NCI-H524 (cell line): Measurements from ENCODE around the gene C7orf57.
"Not testable (repeated sequence)": the region's sequence is repeated elsewhere in the genome, so short reads cannot be mapped to it uniquely, and the experiment has no call there.

Source experiments
- DNase-seq, 2 experiments: peaks; one replicate each; lab custom pipeline; 2025; lab: John Stamatoyannopoulos, UW

Gene C7orf57

DNA sequence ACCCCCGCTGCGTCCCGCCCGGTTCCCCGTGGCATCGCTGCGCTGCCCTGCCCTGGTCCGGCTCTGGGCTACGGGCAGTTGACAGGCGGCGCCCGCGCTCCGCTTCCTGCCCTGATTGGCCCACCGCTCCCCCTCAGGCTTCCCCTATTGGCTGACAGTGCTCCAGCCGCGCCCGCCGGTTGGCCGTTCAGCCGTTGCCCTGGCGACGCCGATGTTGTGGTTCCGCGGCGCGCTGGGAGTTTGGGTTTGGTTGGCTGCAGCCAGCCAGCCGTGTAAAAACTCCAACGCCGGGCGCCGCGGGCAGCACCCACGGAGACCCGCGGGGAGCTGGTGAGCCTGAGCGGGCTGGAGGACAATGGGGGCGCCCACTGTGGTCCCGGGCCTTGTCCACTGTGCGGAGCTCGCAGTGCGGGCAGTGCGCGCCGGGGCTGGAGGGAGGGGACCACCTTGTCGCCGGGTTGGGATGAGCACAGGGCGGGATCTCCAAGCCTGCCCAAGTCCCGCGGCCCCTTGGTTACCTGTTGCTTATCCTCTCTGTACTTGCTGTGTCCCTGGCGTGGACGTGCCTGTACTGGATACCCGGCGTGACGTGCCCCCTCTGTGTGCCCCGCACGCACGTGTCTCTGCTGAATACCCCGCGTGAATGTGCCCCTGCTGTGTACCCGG, at the start of gene C7orf57:
Gene C7orf57, plus strand, starts transcription at position 243 of the 666 bp plus-strand sequence. CDS start 766 bp downstream, outside the sequence.
- peak; percentile 72 to 86 for DNase-seq

DNA sequence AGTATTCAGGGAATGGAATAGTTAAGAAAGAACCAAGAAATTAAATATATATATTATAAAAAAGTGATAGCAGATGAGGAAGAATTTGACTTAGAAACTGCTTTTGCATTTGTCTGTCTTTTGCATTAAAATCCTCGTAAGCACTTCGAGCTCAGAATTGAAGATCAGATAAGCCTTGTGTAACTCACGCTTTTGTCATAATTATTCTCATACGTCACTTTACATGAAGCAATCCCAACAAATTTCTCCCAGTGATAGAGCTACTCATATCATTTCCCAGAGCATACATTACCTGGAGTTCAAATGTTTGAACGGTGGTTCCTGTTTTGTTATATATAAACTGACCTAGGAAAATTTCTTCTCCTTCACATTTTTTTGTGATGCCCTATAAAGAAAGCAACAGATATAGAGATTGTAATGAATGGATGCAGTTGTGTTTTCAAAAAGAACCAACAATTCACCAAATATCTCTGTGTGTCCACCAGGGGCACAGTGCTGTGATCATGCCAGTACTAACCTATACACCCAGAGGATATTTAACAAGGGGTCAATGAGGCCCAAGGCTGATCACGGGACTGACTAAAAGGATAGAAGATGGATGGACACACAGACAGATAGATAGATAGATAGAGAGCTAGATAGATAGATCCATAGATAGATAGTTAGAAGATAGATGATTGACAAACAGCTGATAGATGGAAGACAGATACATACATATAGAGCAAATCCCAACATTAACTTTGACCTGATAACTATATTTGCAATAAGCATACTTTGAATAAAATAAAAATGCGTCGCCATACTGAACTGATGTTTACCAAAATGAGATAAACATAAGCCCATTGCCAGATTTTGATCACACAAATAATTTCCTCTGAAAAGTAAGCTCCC, 46.6 kb upstream of the C7orf57 start:
- no peak for DNase-seq

DNA sequence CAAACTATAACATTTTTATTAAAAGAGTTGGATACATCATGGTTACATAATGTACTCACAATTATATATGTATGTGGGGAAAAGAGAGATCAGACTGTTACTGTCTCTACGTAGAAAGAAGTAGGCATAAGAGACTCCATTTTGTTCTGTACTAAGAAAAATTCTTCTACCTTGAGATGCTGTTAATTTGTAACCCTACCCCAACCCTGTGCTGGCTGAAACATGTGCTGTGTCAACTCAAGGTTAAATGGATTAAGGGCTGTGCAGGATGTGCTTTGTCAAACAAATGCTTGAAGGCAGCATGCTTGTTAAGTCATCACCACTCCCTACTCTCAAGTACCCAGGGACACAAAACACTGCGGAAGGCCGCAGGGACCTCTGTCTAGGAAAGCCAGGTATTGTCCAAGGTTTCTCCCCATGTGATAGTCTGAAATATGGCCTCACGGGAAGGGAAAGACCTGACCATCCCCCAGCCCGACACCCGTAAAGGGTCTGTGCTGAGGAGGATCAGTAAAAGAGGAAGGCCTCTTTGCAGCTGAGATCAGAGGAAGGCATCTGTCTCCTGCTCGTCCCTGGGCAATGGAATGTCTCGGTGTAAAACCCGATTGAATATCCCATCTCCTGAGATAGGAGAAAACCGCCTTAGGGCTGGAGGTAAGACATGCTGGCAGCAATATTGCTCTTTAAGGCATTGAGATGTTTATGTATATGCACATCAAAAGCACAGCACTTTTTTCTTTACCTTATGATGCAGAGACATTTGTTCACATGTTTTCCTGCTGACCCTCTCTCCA, 45.5 kb upstream of the C7orf57 start:
- peak; percentile 50 to 82 for DNase-seq

DNA sequence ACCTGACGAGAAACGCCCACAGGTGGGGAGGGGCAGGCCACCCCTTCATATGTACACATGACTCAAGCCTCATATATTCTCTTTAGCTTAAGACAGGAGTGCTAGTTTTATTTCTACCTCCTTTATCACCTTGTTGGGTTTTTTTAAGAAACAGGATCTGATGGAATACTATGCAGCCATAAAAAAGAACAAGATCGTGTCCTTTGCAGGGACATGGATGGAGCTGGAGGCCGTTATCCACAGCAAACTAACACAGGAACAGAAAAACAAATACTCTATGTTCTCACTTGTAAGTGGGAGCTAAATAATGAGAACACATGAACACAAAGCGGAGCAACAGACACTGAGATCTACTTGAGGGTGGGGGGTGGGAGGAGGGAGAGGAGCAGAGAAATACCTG, 44.8 kb upstream of the C7orf57 start:
- DNase-seq = no peak

DNA sequence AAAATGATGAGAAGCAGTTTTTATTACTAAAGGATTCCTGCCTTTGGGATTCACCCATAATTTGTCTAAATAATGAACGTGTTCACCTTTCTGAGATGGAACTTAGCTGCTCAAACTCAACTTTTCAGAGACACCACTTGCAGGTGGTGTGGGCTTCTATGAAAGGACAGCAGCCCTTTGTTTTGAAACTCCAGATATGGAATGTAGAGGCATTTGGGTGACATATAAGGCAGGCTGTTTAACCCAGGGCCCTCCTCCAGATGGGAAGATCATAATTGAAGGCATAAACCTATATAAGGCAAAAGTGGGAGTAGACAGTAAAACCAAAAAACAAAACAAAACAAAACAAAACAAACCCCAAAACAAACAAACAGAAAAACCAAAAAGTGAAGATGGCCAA, 44.1 kb upstream of the C7orf57 start:
- no peak for DNase-seq

DNA sequence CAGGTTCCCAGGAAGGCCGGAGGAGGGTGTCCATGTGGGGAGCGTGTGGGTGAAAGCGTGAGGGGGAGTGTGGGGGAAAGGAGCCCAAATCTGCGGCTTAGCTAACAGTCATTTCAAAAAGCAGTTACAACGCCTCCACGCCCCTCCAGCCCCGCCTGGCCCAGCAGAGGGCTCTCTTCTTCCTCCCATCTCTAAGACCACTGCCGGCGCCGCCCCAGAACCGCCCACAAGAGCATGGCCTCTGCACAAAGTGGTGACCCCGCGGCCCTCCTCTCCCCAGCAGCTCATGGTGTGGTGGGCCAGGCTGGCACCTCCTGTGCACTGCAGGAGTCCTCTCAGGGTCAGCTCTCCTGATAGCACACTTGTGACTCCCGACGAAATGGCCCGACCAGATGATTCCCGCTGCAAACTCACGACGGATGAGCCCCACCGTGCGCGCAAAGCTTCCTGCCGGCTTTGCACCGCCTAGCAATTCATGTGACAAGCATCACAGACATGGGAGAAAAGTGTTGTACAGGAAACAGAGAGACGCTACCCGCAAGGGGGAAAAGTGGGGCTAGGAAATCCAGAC, 43.5 kb upstream of the C7orf57 start:
- DNase-seq = peak; percentile 24 to 49

DNA sequence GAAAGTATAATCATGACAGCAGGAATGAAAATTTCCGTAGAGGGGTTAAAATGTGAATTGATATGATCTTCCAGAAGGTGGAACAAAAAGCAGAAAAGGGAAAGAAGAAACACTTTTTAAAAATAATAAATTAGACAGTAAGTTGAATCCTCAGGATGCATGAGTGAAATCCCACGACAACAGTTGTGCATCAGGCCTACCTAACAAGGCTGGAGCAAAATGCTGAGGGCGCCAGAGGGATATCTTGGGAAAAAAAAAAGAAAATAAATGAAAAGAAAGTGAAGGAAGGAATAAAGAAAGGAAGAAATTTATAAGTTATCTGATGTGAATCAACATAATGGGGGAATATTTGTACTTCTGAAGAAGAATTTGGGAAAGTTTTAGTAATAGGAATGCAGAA, 42.9 kb upstream of the C7orf57 start:
- no peak for DNase-seq

DNA sequence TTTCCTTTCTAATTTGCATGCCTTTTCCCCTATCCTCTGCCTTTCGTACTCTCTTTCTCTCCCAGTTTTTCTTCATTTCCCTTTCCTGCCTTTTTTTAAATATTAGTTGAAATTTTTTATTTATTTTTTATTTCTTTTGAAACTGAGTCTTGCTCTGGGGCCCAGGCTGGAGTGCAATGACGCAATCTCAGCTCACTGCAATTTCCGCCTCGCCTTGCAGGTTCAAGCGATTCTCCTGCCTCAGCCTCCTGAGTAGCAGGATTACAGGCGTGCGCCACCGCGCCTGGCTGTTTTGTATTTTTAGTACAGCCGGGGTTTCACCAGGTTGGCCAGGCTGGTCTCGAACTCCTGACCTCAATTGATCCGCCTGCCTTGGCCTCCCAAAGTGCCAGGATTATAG, 35.9 kb upstream of the C7orf57 start:
- no peak for DNase-seq

DNA sequence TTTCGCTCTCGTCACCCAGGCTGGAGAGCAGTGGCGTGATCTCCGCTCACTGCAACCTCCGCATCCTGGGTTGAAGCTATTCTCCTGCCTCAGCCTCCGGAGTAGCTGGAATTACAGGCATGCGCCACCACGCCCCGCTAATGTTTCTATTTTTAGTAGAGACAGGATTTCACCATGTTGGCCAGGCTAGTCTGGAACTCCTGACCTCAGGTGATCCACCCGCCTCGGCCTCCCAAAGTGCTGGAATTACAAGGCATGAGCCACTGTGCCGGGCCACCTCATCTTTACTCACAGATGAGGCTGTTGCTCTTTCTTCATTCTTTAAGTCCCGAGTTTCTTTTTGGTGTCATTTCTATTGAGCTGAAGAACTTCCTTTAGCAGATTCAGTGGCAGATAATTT, 35.2 kb upstream of the C7orf57 start:
- DNase-seq = not testable (repeated sequence)

DNA sequence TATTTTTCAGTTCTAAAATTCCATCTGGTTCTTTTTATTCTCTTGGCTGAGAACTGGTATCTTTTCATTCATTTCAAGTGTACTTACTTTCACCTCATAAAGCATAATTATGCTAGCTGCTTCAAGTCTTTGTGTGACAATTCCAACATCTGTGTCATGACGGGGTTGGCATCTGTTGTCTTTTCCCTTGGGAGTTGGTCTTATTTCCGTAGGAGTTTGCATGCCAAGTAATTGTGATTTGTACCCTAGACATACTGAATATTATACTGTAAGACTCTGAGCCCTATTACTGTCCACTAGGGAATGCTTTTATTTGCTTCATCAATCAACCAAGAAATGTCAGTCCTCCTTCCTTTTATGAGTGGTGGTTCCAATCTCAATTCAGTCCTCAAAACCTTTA, 31.3 kb upstream of the C7orf57 start:
- DNase-seq = peak; percentile 61 to 96

DNA sequence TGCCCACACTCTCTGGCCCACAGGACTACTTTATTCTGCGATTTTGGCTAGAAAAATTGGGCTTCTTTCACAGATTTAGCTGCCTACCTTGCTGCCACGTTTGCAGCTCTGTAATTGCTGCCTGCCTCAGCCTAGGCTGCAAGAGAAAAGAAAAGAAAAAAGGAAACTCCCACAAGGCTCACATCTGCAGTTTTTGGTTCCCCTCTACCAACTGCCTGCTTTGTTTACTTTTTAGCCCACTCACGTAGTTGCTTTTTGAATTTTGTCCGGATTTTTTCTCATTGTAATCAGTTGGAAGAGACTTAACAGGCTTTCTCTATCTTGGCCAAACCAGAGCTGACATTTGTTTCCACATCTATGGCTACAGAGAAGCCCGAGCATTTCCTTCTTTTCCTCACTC, 30.7 kb upstream of the C7orf57 start:
- DNase-seq = no peak

DNA sequence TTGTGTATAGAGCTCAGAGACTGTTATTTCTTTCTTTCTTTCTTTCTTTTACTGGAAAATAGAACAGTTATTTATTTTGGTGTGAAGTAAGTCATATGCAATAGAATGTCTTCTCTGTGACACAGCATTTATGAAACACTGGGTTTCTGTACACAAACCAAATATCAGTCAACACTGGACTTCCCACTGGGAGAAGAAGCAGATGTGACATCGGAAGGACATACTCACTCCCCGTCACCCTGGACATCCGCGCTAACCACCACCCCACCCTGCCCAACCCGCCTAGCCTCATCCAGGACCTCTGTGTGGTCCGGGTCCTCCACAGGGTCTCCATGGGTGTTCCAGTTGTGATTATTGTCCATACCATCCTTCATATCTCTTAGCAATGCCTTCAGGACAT, 28.5 kb upstream of the C7orf57 start:
- DNase-seq = no peak

DNA sequence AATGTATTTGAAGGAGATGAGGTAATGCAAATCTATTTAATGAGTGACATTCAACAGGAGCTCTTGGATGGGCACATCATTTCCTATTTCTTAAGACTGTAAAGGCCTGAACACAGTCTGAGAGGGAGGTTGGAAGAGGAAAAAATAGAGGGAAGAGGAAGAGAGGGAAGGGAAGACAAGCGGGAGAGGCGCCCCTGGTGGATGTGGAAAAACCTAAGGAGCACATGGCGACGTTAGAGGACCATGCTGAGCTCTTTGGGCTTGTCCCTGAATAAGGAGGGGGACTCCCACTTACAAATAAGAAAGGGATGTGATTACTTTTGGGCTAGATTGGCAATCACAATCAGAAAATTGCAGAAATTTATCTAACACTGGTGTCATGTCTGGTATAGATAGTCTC, 26.1 kb upstream of the C7orf57 start:
- DNase-seq = no peak

DNA sequence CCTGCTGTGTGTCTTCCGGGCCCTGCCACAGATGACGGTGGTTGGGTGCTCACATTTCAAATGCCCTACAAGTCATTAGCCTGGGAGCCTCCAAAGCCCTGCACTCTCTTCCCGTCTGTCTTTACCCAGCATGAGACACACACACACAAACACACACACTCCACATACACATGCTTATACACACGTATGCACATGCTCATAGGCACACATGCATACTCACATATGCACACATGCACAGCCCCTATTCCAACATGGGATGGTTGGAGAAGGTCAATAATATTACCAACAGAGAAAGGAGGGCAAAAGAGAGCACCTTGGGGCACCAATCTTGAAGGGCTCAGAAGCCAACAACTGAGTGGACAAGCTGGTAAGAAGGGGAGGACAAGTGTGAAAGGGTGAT, 25.4 kb upstream of the C7orf57 start:
- DNase-seq = no peak

DNA sequence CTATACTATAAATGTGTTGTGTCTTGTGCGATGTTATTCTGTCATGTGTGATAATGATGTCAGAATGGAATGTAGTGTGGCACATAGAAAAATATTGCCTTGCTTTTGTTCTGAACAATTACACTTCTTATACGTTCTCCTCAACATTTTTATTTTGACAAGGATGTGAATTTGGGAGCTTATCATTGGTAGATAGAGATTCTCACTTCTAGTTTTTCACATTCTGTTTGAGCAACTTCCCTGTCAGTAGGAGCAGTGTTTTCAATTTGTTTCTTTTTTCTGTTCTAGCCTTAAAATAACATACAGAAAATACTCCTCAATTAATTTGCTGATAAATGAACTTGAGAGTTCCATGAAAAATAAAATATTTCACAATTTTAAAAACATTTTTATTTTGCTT, 24.0 kb upstream of the C7orf57 start:
- no peak for DNase-seq

DNA sequence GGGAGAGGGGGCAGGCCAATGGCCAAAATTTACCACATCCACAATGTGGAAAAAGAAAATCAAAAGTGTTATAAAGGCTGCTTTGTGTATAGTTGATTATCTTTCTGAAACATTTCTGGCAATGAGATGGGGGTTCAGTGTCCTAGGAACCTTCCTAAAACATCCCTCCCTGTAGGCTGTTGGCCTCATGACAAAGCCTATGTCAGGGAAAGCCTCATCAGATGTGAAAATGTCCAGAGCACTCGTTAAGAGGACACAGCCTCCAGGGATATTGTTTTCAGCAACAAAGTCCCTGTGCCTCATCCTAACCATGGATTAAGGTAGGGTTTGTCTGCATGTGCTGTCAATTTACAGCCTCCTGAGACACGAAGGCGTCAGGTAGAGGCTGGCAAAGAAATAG, 23.4 kb upstream of the C7orf57 start:
- DNase-seq = no peak

DNA sequence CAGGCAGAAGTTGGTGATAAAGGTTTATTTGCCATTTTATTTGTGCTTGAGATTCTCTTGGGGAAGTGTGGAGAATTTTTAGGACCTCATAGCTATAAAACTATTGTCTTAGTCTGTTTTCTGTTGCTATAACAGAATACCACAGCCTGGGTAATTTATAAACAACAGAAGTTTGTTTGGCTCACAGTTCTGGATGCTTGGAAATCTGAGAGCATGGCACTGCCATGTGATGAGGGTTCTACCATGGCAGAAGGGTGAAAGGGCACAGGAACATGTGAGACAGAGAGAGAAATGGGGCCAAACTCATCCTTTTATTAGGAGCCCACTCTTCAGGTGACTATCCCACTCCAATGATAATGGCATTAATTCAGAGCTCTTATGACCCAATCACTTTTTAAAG, 18.7 kb upstream of the C7orf57 start:
- no peak for DNase-seq

DNA sequence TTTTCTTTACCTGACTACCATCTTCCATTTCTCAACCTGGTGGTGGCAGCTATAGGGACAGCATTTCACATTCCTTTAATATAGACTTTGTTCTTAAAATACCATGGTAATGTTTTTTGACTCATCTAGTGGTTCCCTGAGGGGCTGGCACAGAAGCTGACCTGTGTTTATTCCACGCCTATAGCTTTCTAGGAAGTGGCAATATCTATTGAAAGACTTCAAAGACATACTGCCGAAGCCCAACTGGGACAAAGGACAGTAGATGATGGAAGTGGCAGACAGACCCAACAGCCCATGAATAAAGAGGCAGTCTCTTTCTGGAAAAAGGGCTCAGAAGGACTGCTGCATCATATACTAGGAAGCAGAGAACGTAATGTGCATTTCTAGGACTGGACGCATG, 17.7 kb upstream of the C7orf57 start:
- no peak for DNase-seq

DNA sequence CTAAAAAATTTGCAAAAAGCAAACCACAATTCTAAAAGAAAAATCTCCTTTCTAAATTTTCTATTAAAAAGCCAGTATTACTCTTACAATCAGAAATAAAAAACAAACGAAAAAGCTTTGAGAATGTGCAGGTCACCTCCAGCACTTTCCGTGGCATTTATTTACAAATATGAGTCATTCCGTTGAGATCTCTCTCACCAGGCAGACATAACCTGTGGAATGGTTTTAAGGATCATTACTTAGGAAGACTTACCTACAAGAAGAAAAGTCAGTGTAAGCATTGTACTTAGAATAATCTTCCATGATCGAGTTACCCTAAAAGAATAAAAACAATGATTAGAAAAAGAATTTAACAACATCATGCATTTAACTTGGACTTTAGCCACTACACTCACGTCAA, 9.7 kb upstream of the C7orf57 start:
- DNase-seq = no peak

DNA sequence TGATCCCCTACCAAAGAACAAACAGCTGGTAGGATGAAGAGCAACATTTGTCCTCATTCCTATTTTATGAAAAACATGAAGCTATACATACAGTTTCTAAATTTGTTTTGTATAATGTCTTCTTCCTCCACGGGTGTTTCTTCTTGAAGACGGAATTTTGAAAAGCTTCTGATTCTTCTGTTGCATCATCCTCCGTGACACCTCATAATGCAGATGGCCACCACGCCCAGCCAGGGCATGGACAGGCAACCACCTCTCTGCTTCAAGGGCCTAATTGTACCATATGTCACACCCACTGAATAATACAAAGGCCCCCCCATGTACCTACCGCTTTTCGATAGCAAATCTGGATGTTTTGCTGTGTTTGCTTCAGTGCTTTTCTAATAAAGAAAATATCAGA, 6.4 kb upstream of the C7orf57 start, which contains the start of gene SUN3:
Gene SUN3, minus strand, starts transcription at position 170 of the 400 bp plus-strand sequence. Its CDS starts 169 bp downstream, at position 1.
- DNase-seq = peak; percentile 65 to 86

DNA sequence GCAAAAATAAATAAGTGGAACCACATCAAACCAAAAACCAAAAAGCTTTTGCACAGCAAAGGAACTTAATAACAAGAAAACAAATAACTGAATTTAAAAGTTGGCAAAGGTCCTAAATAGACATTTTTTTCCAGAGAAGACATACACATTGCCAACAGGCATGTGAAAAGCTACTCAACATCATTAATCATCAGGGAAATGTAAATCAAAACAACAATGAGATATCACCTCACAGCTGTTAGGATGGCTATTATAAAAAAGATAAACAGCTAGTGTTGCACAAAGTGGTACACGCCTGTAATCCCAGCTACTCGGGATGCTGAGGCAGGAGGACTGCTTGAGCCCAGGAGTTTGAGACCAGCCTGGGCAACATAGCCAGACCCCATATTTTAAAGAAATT, 4.2 kb upstream of the C7orf57 start:
- DNase-seq = no peak

DNA sequence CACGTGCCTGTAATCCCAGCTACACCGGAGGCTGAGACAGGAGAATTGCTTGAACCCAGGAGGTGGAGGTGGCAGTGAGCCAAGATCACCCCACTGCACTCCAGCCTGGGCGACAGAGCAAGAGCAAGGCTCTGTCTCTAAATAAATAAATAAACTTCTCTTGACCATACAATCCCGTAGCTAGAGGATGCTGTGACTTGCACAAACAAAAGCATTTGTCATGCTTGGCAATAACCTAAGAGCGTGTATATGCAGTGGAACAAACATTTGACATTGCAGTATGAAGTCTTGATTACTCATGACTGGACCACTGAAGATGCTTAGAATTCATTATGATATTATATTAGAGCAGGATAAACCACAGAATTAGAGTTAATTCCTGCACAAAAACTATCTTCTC, 1.4 kb upstream of the C7orf57 start:
- DNase-seq = no peak
